SK-N-SH (cell line): Measurements from ENCODE around the gene GPR42. TPM values are rescaled to one million over a fixed set of nuclear protein-coding genes. Genes with fewer than 3 reads are reported as not detected.

ENCODE experiments used
- CTCF ChIA-PET: fragments of 300-600, 350-600 bp; formaldehyde crosslinking; extraction: SDS; loops from one replicate; lab custom pipeline; 2021; lab: Yijun Ruan, JAX
- POLR2A ChIA-PET: fragments of 350-600 bp; sonication (Branson Sonifier 250); formaldehyde crosslinking; extraction: SDS; loops from one replicate; lab custom pipeline; 2020; ENCODE audit warnings: antibody characterized with exemption, inconsistent platforms; lab: Yijun Ruan, JAX
- DNase-seq: peaks from one replicate; pipeline ENCODE4 v3.0.0; 2012
- H2AFZ ChIP-seq: fragments of 200-600 bp; sonication (generic); 2 replicates; pipeline ENCODE4 v1.8.1; 2016; ENCODE audit warnings: antibody characterized with exemption, mild to moderate bottlenecking, low read depth
- H3F3A ChIP-seq: fragments of 200-600 bp; sonication (generic); replicated peaks from 2 replicates; pipeline ENCODE3; 2016; ENCODE audit warnings: antibody characterized with exemption, mild to moderate bottlenecking; ENCODE audit not compliant: insufficient read depth
- H3K27ac ChIP-seq, 2 experiments: fragments of 200-500 bp in 1 of 2; fragments of 200-600 bp in 1 of 2; sonication (Bioruptor generic) in 1 of 2; sonication (generic), shearing (Covaris generic) in 1 of 2; 2 replicates each; pipeline versions ENCODE4 v1.5.1 to v1.6.1; 2014 to 2016; ENCODE audit warnings: low read depth in 2 of 2, inconsistent platforms in 1 of 2, low read length in 1 of 2, mild to moderate bottlenecking in 1 of 2, mixed read lengths in 1 of 2
- H3K27me3 ChIP-seq: fragments of 200-600 bp; sonication (generic), shearing (Covaris generic); 2 replicates; pipeline ENCODE4 v1.6.1; 2016; ENCODE audit warnings: mixed run types; ENCODE audit not compliant: insufficient read depth
- H3K36me3 ChIP-seq, 2 experiments: fragments of 200-500 bp in 1 of 2; fragments of 200-600 bp in 1 of 2; sonication (Bioruptor generic) in 1 of 2; sonication (generic) in 1 of 2; replicated peaks in 1 of 2; 2 replicates each; pipeline versions ENCODE3 to v1.5.1; 2014 to 2016; ENCODE audit warnings: low read length in 1 of 2, mild to moderate bottlenecking in 1 of 2; ENCODE audit not compliant: insufficient read depth in 2 of 2, control insufficient read depth in 1 of 2
- H3K4me1 ChIP-seq, 2 experiments: fragments of 200-500 bp in 1 of 2; fragments of 200-600 bp in 1 of 2; sonication (Bioruptor generic) in 1 of 2; sonication (generic), shearing (Covaris generic) in 1 of 2; 2 replicates each; pipeline versions ENCODE4 v1.5.1 to v1.6.1; 2014 to 2016; ENCODE audit warnings: low read depth in 1 of 2, low read length in 1 of 2, mixed run types in 1 of 2; ENCODE audit not compliant: insufficient read depth in 2 of 2, control insufficient read depth in 1 of 2
- H3K4me2 ChIP-seq: fragments of 200-600 bp; sonication (generic), shearing (Covaris generic); 2 replicates; pipeline ENCODE4 v1.6.1; 2017; ENCODE audit warnings: mixed run types
- H3K4me3 ChIP-seq, 2 experiments: fragments of 200-500 bp in 1 of 2; fragments of 200-600 bp in 1 of 2; sonication (Bioruptor generic) in 1 of 2; sonication (generic), shearing (Covaris generic) in 1 of 2; 2 replicates each; pipeline versions ENCODE4 v1.5.1 to v1.8.1; 2014 to 2016; ENCODE audit warnings: low read depth in 2 of 2, inconsistent platforms in 1 of 2, low read length in 1 of 2, mild to moderate bottlenecking in 1 of 2, mixed read lengths in 1 of 2, moderate library complexity in 1 of 2
- H3K79me2 ChIP-seq: fragments of 200-600 bp; sonication (generic); 2 replicates; pipeline ENCODE4 v1.8.1; 2017; ENCODE audit warnings: mild to moderate bottlenecking; ENCODE audit not compliant: insufficient read depth
- H3K9ac ChIP-seq: fragments of 200-600 bp; sonication (generic); 2 replicates; pipeline ENCODE4 v1.6.1; 2017; ENCODE audit warnings: mixed run types
- H3K9me2 ChIP-seq: fragments of 200-600 bp; sonication (generic); 2 replicates; pipeline ENCODE4 v1.6.1; 2017; ENCODE audit warnings: mixed run types
- H3K9me3 ChIP-seq: fragments of 200-600 bp; sonication (generic); 2 replicates; pipeline ENCODE4 v1.6.1; 2017; ENCODE audit warnings: mixed run types, mild to moderate bottlenecking, moderate library complexity
- H4K20me1 ChIP-seq: fragments of 200-600 bp; sonication (generic); 2 replicates; pipeline ENCODE4 v1.6.1; 2017; ENCODE audit warnings: mild to moderate bottlenecking, mixed run types; ENCODE audit not compliant: insufficient read depth
- FOSL2 ChIP-seq: IDR thresholded peaks from 2 replicates; pipeline ENCODE4 v1.4.0; 2012; ENCODE audit warnings: low read depth, mild to moderate bottlenecking, moderate library complexity, borderline replicate concordance
- FOXJ3 ChIP-seq: sonication (generic); formaldehyde crosslinking; IDR thresholded peaks from 2 replicates; pipeline ENCODE4 v1.5.1; 2020; ENCODE audit warnings: mild to moderate bottlenecking, missing genetic modification reagents
- GATA2 ChIP-seq: sonication (generic); formaldehyde crosslinking; IDR thresholded peaks from 2 replicates; pipeline ENCODE4 v1.5.0; 2020; ENCODE audit warnings: mild to moderate bottlenecking, missing genetic modification reagents
- IRF3 ChIP-seq: fragments of 150-350 bp; IDR thresholded peaks from 2 replicates; pipeline ENCODE4 v1.6.1; 2016; ENCODE audit warnings: mild to moderate bottlenecking, low read depth, low read length
- MEF2A ChIP-seq: IDR thresholded peaks from 2 replicates; pipeline ENCODE4 v1.4.0; 2012; ENCODE audit warnings: low read depth, borderline replicate concordance
- NRF1 ChIP-seq: IDR thresholded peaks from 2 replicates; pipeline ENCODE4 v1.6.1; 2012; ENCODE audit warnings: low read depth, mild to moderate bottlenecking, low read length
- RAD21 ChIP-seq: IDR thresholded peaks from 2 replicates; pipeline ENCODE4 v1.6.1; 2012; ENCODE audit warnings: mild to moderate bottlenecking, low read length
- RCOR1 ChIP-seq: fragments of 150-350 bp; IDR thresholded peaks from 2 replicates; pipeline ENCODE4 v1.6.1; 2017; ENCODE audit warnings: antibody characterized with exemption, low read length
- REST ChIP-seq: IDR thresholded peaks from 2 replicates; pipeline ENCODE4 v1.6.1; 2012; ENCODE audit warnings: mild to moderate bottlenecking, low read depth, low read length, moderate library complexity
- SIN3A ChIP-seq: IDR thresholded peaks from 2 replicates; pipeline ENCODE4 v1.6.1; 2012; ENCODE audit warnings: low read depth, mild to moderate bottlenecking, low read length, moderate library complexity, borderline replicate concordance
- SMC3 ChIP-seq: IDR thresholded peaks from 2 replicates; pipeline ENCODE4 v1.6.1; 2012; ENCODE audit warnings: low read depth, low read length, improper control_type of control experiment
- TCF12 ChIP-seq: IDR thresholded peaks from 2 replicates; pipeline ENCODE4 v1.4.0; 2012
- WGBS: methylation state at CpG from one replicate; pipeline ENCODE4 v1.1.6; 2017; ENCODE audit warnings: low lambda C conversion rate; 5-methylcytosine and 5-hydroxymethylcytosine counted together
- polyA plus RNA-seq, 3 experiments: library from polyadenylated mRNA; depleted of rRNA; stranded (reverse); fragments of >200 nt; gene quantifications; 2 replicates each; pipeline ENCODE4 v1.2.3, GENCODE V29; 2012

The GPR42 gene
- polyA plus RNA-seq, 1 of the 3 experiments (the other 2 are of a cell fraction): not detected

- Histone ChIP-seq H3K79me2 (no peaks in the 10 kb centered on the region), H3K27me3 (peaks cover 22% of the 10 kb centered on the region), H3K9me3 (no peaks in the 10 kb centered on the region), H2AFZ (no peak overlapping the region), H4K20me1 (no peaks in the 10 kb centered on the region), H3K36me3 (no peaks in the 10 kb centered on the region), H3K9ac (no peak overlapping the region), H3F3A (no peaks in the 10 kb centered on the region), H3K4me1 (no peaks in the 10 kb centered on the region; a peak in 1 of 4 replicates), H3K9me2 (no peaks in the 10 kb centered on the region), H3K4me3 (no peak overlapping the region), H3K4me2 (no peak overlapping the region), H3K27ac (no peak overlapping the region)
- 39% methylated on average over 6 of the region's 6 CpGs for WGBS
- CTCF ChIA-PET: interaction anchor here (1.0 to 2.5 kb wide), 2 partner anchors 10 to 44 kb away, joined by 3 to 9 read pairs; no protein-coding TSS in a partner anchor
- TF ChIP-seq RAD21: no peak
- no peak for TF ChIP-seq FOXJ3 (CRISPR knock-in tag)
- no peak for TF ChIP-seq IRF3
- no peak for TF ChIP-seq MEF2A
- no peak for TF ChIP-seq FOSL2
- no peak for TF ChIP-seq SMC3
- TF ChIP-seq TCF12: no peak
- no peak for TF ChIP-seq NRF1
- no peak for TF ChIP-seq REST
- TF ChIP-seq SIN3A: no peak
- POLR2A ChIA-PET: no interaction called here
- no peak for DNase-seq
Observed at GRCh38 chr19:35397064-35397463, 26.2 kb downstream of the GPR42 start.

- H3K79me2 ChIP-seq: no peaks in the 10 kb centered on the region
- no peak overlapping the region for H3K9ac ChIP-seq
- no peak overlapping the region for H3K4me2 ChIP-seq
- H3K27ac ChIP-seq: no peak overlapping the region
- ChIA-PET CTCF (no interaction called here), POLR2A (no interaction called here)
- H2AFZ ChIP-seq: no peak overlapping the region
- whole genome bisulfite sequencing: 11% methylated on average over 12 of the region's 12 CpGs
- H3K9me3 ChIP-seq: no peaks in the 10 kb centered on the region
- H3F3A ChIP-seq: no peaks in the 10 kb centered on the region
- H3K9me2 ChIP-seq: no peaks in the 10 kb centered on the region
- no peak for TF ChIP-seq GATA2 (CRISPR knock-in tag)
- TF ChIP-seq RCOR1: no peak
- no peaks in the 10 kb centered on the region; a peak in 1 of 4 replicates for H3K4me1 ChIP-seq
- H4K20me1 ChIP-seq: no peaks in the 10 kb centered on the region
- no peak overlapping the region for H3K4me3 ChIP-seq
- H3K27me3 ChIP-seq: peaks cover 22% of the 10 kb centered on the region
- H3K36me3 ChIP-seq: no peaks in the 10 kb centered on the region
- DNase-seq: no peak
Observed at GRCh38 chr19:35398570-35398969, 27.7 kb downstream of the GPR42 start.
